Measurements from ENCODE around the gene ZBTB46. TPM values are rescaled to one million over a fixed set of nuclear protein-coding genes. Genes with fewer than 3 reads are reported as not detected.

Gene ZBTB46
- total RNA-seq, 6 experiments from 2014 or later: 1.2 to 4.2 (median 2.4) TPM

DNA sequence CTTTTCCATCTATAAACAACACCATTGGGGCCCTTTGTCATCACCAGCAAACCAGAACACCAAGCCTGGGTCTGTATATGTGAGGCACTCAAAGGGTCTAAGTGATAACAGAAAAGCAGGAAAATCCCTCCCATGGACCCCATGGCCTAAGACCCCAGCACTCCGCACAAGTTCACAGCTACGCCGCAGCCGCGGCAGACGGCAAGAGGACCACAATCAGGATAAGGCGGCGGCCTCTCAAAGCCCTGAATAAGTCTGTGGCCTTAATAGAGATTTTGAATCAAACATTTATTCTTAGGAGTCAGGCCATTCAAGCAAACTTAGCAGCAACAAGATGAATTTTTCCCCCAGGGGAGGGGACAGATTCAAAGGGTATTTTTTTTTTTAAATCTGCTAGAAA is 2.9 kb downstream of the ZBTB46 start:
- WGBS (ENCODE audit: insufficient coverage, low coverage, low lambda C conversion rate, missing lambda C conversion rate): 76% methylated on average over 7 of the region's 8 CpGs
- Histone ChIP-seq H3K4me3 (no peak overlapping the region), H3K36me3 (no peaks in the 10 kb centered on the region), H3K9me3 (no peaks in the 10 kb centered on the region), H3K27me3 (no peaks in the 10 kb centered on the region), H3K27ac (peak overlapping the region in 1 of 3 donors; percentile 13), H3K4me1 (no peaks in the 10 kb centered on the region)
- DNase-seq: no peak
- TF ChIP-seq, protein P1, sequence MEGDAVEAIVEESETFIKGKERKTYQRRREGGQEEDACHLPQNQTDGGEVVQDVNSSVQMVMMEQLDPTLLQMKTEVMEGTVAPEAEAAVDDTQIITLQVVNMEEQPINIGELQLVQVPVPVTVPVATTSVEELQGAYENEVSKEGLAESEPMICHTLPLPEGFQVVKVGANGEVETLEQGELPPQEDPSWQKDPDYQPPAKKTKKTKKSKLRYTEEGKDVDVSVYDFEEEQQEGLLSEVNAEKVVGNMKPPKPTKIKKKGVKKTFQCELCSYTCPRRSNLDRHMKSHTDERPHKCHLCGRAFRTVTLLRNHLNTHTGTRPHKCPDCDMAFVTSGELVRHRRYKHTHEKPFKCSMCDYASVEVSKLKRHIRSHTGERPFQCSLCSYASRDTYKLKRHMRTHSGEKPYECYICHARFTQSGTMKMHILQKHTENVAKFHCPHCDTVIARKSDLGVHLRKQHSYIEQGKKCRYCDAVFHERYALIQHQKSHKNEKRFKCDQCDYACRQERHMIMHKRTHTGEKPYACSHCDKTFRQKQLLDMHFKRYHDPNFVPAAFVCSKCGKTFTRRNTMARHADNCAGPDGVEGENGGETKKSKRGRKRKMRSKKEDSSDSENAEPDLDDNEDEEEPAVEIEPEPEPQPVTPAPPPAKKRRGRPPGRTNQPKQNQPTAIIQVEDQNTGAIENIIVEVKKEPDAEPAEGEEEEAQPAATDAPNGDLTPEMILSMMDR (IDR thresholded peaks at IDR 0.05): no peak
- TF ChIP-seq POLR2A (IDR thresholded peaks at IDR 0.05): no peak
- intact Hi-C loops (cut with DNase I): no loop called here
- no peak for ATAC-seq

DNA sequence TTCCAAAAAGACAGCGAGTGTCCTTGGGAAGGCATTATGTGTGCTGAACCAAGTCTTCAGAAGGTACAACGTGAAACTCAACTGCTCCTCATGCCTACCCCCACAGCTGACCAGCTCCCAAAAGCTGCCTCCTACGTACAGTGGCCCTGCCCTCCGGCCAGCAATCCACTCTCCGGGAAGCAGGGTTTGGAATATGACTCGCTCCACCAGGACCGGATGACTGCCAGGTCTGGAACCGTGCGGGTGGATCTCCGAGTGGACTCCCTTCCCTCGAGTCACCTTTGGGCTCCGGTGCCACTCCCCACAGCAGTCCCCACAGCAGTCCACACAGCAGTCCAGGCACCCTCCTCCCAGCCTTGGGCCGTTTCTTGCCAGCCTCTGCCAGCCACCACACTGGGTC is 4.3 kb downstream of the ZBTB46 start:
- DNase-seq: no peak
- Histone ChIP-seq H3K4me3 (no peak overlapping the region), H3K9me3 (no peaks in the 10 kb centered on the region), H3K36me3 (no peaks in the 10 kb centered on the region), H3K4me1 (no peaks in the 10 kb centered on the region), H3K27ac (no peak overlapping the region), H3K27me3 (no peaks in the 10 kb centered on the region)
- intact Hi-C loops (cut with DNase I): no loop called here
- peak in 2 of 4 donors; percentile 4 to 10 for ATAC-seq
- WGBS (ENCODE audit: insufficient coverage, low coverage, low lambda C conversion rate, missing lambda C conversion rate): 69% methylated on average over 5 of the region's 13 CpGs
- TF ChIP-seq, protein P1 (IDR thresholded peaks at IDR 0.05): no peak
- no peak for TF ChIP-seq POLR2A (IDR thresholded peaks at IDR 0.05)

DNA sequence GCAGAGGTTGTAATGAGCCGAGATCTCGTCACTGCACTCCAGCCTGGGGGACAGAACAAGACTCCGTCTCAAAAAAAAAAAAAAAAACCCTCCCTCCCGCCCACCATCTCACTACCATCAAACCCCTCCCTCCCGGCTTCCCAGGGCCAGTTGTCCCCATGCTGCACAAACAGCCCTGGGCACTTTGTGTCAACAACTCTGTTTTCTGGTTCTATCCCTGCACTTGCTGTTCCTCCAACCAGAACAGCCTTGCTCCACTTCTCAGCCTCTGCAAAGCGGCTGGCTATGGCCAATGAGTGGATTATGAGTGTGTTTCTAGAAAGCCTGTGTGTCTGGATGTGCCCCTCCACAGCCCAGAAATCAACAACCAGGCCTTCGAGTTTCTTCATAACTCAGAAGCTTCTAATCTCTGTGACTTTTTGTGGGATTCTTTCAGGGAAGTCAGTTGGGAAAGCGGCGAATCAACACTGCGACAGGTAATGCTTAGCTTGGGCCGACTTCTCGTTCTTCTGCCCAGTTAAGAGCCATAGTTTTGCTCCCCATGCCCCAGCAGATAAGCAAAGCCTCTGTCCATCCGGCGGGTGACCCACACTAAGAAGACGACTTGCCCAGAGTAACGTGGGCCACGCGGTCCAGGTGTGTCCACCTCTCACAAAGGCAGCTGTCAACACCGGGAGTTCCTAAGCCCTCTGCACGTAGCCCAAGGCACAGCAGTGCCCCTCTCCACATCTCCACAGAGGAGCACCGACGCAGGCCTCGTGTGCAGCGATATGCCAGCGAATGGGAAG is 5.5 kb downstream of the ZBTB46 start:
- ATAC-seq (no peak), DNase-seq (no peak)
- Histone ChIP-seq H3K36me3 (no peaks in the 10 kb centered on the region), H3K4me1 (no peaks in the 10 kb centered on the region), H3K27me3 (no peaks in the 10 kb centered on the region), H3K9me3 (no peaks in the 10 kb centered on the region), H3K4me3 (no peak overlapping the region), H3K27ac (no peak overlapping the region)
- intact Hi-C loops (cut with DNase I): no loop called here
- 79% methylated on average over 6 of the region's 25 CpGs for WGBS (ENCODE audit: insufficient coverage, low coverage, low lambda C conversion rate, missing lambda C conversion rate)
- TF ChIP-seq, protein P1 (IDR thresholded peaks at IDR 0.05): no peak
- TF ChIP-seq POLR2A (IDR thresholded peaks at IDR 0.05): no peak

DNA sequence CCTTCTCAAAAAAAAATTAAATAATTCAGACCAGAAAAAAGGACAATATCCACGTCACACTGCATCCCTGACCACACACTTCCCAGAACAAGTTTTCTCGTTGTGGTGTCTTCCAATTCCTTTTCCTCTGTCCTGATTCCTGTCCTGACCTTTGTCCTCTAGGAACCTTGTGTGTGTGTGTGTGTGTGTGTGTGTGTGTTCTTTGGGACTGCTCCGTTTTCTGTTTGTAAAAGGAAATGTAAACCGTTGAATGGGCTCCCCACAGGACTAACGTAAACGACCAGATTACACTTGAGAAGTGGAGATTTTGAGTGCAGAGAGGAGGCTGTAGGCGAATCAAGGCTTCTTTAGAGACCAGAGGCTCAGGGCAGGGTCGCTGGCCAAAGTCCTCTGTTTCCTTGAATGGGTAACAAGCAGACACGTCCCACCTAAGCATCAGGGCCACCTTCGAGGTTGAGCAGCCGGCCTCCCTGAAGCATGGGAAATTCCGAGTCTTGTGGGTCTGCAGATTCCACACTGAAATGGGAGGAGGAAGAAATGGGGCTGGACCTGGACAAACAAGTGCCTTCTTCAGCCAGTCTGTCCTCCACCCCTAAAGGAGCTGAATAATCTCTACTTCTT is 7.3 kb downstream of the ZBTB46 start:
- Histone ChIP-seq H3K27ac (no peak overlapping the region), H3K9me3 (no peaks in the 10 kb centered on the region), H3K4me1 (no peaks in the 10 kb centered on the region), H3K36me3 (no peaks in the 10 kb centered on the region), H3K27me3 (no peaks in the 10 kb centered on the region), H3K4me3 (no peak overlapping the region)
- no peak for TF ChIP-seq POLR2A (IDR thresholded peaks at IDR 0.05)
- TF ChIP-seq, protein P1 (IDR thresholded peaks at IDR 0.05): no peak
- no peak for DNase-seq
- peak; percentile 47 to 57 (median 55) for ATAC-seq
- WGBS (ENCODE audit: insufficient coverage, low coverage, low lambda C conversion rate, missing lambda C conversion rate): 59% methylated on average over 7 of the region's 12 CpGs
- intact Hi-C loops (cut with DNase I): no loop called here
